CD14-positive monocyte (primary cell): ENCODE data around the gene GLRA2. TPM values are rescaled to one million over a fixed set of nuclear protein-coding genes. Genes with fewer than 3 reads are reported as not detected.
A peak's percentile ranks its signal among the peaks of the same experiment; 100 is the strongest.

Experiments
- DNase-seq, 3 donors: peaks; one replicate each; pipeline ENCODE4 v3.0.0-alpha.2; 2011 to 2022
- H2AFZ ChIP-seq: 2 replicates; pipeline ENCODE4 v1.6.0; 2012; ENCODE audit warnings: mild to moderate bottlenecking, low read depth, low read length, inconsistent platforms; ENCODE audit not compliant: insufficient read depth, poor library complexity, severe bottlenecking
- H3K27ac ChIP-seq, 2 donors: 1 replicate in 1 of 2; 2 replicates in 1 of 2; pipeline ENCODE4 v1.5.1; 2012 to 2013; ENCODE audit warnings: low read length in 2 of 2, control low read depth in 1 of 2, inconsistent platforms in 1 of 2, low read depth in 1 of 2, mild to moderate bottlenecking in 1 of 2
- H3K27me3 ChIP-seq, 2 donors: one replicate each; pipeline versions ENCODE4 v1.6.0 to v1.6.1; 2011 to 2013; ENCODE audit warnings: low read length in 2 of 2; ENCODE audit not compliant: control insufficient read depth in 2 of 2, insufficient read depth in 2 of 2
- H3K36me3 ChIP-seq, 2 donors: replicated peaks in 1 of 2; 1 replicate in 1 of 2; 2 replicates in 1 of 2; pipeline versions ENCODE4 v1.5.1 to v1.6.1; 2012 to 2013; ENCODE audit warnings: low read length in 2 of 2, control low read depth in 1 of 2, inconsistent platforms in 1 of 2, mild to moderate bottlenecking in 1 of 2; ENCODE audit not compliant: insufficient read depth in 2 of 2, control insufficient read depth in 1 of 2
- H3K4me1 ChIP-seq, 2 donors: 1 replicate in 1 of 2; 2 replicates in 1 of 2; pipeline versions ENCODE4 v1.5.1 to v1.6.1; 2012 to 2013; ENCODE audit warnings: low read length in 2 of 2, control low read depth in 1 of 2, inconsistent platforms in 1 of 2, mild to moderate bottlenecking in 1 of 2, moderate library complexity in 1 of 2; ENCODE audit not compliant: insufficient read depth in 2 of 2, control insufficient read depth in 1 of 2
- H3K4me2 ChIP-seq: replicated peaks from 2 replicates; pipeline ENCODE3; 2012; ENCODE audit warnings: low read length, moderate library complexity, mild to moderate bottlenecking; ENCODE audit not compliant: poor library complexity, severe bottlenecking; ENCODE audit errors: extremely low read depth
- H3K4me3 ChIP-seq, 3 experiments: fragments of 200-600 bp in 1 of 3; sonication (generic) in 1 of 3; replicated peaks in 1 of 3; 1 replicate in 2 of 3; 2 replicates in 1 of 3; pipeline ENCODE4 v1.5.1; 2011 to 2013; ENCODE audit warnings: low read length in 3 of 3, mild to moderate bottlenecking in 3 of 3, control low read depth in 2 of 3, low read depth in 2 of 3, inconsistent platforms in 1 of 3, moderate library complexity in 1 of 3
- H3K79me2 ChIP-seq: 2 replicates; pipeline ENCODE4 v1.6.0; 2012; ENCODE audit warnings: mild to moderate bottlenecking, control low read depth, inconsistent platforms, low read length, moderate library complexity; ENCODE audit not compliant: insufficient read depth
- H3K9ac ChIP-seq: 2 replicates; pipeline ENCODE4 v1.6.0; 2017; ENCODE audit warnings: low read length, mild to moderate bottlenecking; ENCODE audit not compliant: insufficient read depth, poor library complexity, severe bottlenecking
- H3K9me3 ChIP-seq, 2 donors: replicated peaks in 1 of 2; 1 replicate in 1 of 2; 2 replicates in 1 of 2; pipeline versions ENCODE4 v1.5.1 to v1.6.1; 2012 to 2013; ENCODE audit warnings: low read length in 2 of 2, control low read depth in 1 of 2; ENCODE audit not compliant: control insufficient read depth in 1 of 2, insufficient read depth in 1 of 2
- H4K20me1 ChIP-seq: 2 replicates; pipeline ENCODE4 v1.6.0; 2012; ENCODE audit warnings: mild to moderate bottlenecking, low read length, control low read depth, moderate library complexity; ENCODE audit not compliant: insufficient read depth
- H3K27ac Mint-ChIP-seq, 7 donors: one replicate each; pipeline ENCODE4 v1.8.0; 2020; ENCODE audit warnings: mild to moderate bottlenecking in 7 of 7, mixed read lengths in 7 of 7, moderate library complexity in 6 of 7, inconsistent platforms in 2 of 7
- H3K27me3 Mint-ChIP-seq, 3 donors: one replicate each; pipeline ENCODE4 v1.8.0; 2021 to 2022; ENCODE audit warnings: low read depth in 3 of 3, mild to moderate bottlenecking in 3 of 3, mixed read lengths in 3 of 3, moderate library complexity in 3 of 3, inconsistent platforms in 1 of 3
- H3K36me3 Mint-ChIP-seq, 2 donors: one replicate each; pipeline ENCODE4 v1.8.0; 2020; ENCODE audit warnings: mixed read lengths in 2 of 2, inconsistent platforms in 1 of 2, mild to moderate bottlenecking in 1 of 2
- H3K4me1 Mint-ChIP-seq: one replicate; pipeline ENCODE4 v1.8.0; 2020; ENCODE audit warnings: mild to moderate bottlenecking, mixed read lengths
- H3K4me3 Mint-ChIP-seq, 2 donors: one replicate each; pipeline ENCODE4 v1.8.0; 2020; ENCODE audit warnings: mild to moderate bottlenecking in 2 of 2, mixed read lengths in 2 of 2, moderate library complexity in 1 of 2
- H3K9me3 Mint-ChIP-seq, 7 donors: one replicate each; pipeline ENCODE4 v1.8.0; 2020 to 2022; ENCODE audit warnings: mixed read lengths in 7 of 7, mild to moderate bottlenecking in 6 of 7, moderate library complexity in 6 of 7, inconsistent platforms in 2 of 7
- WGBS: methylation state at CpG from one replicate; pipeline ENCODE4 v1.1.5; 2013; ENCODE audit warnings: missing lambda C conversion rate; ENCODE audit not compliant: insufficient coverage; 5-methylcytosine and 5-hydroxymethylcytosine counted together
- intact Hi-C, 2 donors: fragments of 100-400 bp; cut with micrococcal nuclease; formaldehyde crosslinking; loops; one replicate each; pipeline versions ENCODE4 v1.15.0 to v1.15.1; 2023
- polyA plus RNA-seq, 3 donors: library from polyadenylated mRNA; depleted of rRNA in 1 of 3; unstranded in 2 of 3; stranded (reverse) in 1 of 3; fragments of 300-500 nt in 2 of 3; fragments of >200 nt in 1 of 3; fragmentation: Illumina TruSeq in 2 of 3; gene quantifications; 1 replicate in 2 of 3; 2 replicates in 1 of 3; pipeline ENCODE4 v1.2.3, GENCODE V29; 2012 to 2021
- TF ChIP-seq, protein P1 (sequence below): fragments of 200-600 bp; IDR thresholded peaks from one replicate; pipeline ENCODE4 v1.8.0; 2022; ENCODE audit warnings: antibody characterized with exemption, mild to moderate bottlenecking

The GLRA2 gene
- polyA plus RNA-seq, 3 donors = not detected

DNA sequence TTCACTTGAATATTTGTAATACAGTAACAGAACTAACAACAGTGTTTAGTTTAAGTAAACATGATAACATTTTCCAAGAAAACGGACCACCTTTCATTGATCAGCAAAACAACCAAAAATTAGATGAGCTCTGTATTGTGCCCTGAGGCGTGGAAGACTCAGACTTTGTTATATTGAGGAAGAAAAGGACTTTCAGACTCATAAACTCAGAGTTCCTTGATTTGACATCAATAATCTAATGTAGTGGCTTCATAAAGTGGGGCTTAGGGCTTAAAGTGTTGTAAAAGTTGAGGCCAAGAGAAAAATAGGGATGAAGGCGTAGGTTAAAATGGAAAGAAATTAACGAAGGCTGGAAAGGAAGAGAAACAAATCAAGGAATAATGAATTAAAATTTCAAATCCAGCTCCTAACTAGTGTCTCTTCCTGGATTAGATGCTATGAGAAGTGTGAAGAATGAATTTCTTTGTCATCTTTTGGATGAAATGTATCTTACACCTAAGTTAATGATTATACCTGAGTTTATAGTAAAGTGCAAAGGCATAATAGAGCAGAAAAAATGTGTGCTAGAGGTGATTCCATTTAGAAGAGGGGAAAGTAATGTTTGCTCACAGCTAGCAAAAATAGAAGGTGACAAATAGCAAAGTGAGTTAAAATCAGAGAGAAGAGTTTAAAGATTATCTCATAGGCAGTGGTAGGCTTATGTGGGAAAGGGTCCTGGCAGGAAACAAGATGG lies 19.8 kb upstream of the GLRA2 start:
- H2AFZ ChIP-seq = no peak overlapping the region
- Mint-ChIP-seq H3K27ac (no peak overlapping the region), H3K4me1 (no peaks in the 10 kb centered on the region), H3K27me3 (peaks cover 0 to 2% (median 0%) of the 10 kb centered on the region in 3 donors), H3K36me3 (no peaks in the 10 kb centered on the region), H3K4me3 (no peak overlapping the region), H3K9me3 (peaks cover 0 to 3% (median 2%) of the 10 kb centered on the region in 7 donors)
- no peaks in the 10 kb centered on the region for H4K20me1 ChIP-seq
- H3K9ac ChIP-seq = no peak overlapping the region
- no peak overlapping the region for H3K4me2 ChIP-seq
- no peak for DNase-seq
- H3K36me3 ChIP-seq = no peaks in the 10 kb centered on the region
- intact Hi-C loops = no loop called here
- H3K27ac ChIP-seq = no peak overlapping the region
- TF ChIP-seq, protein P1, sequence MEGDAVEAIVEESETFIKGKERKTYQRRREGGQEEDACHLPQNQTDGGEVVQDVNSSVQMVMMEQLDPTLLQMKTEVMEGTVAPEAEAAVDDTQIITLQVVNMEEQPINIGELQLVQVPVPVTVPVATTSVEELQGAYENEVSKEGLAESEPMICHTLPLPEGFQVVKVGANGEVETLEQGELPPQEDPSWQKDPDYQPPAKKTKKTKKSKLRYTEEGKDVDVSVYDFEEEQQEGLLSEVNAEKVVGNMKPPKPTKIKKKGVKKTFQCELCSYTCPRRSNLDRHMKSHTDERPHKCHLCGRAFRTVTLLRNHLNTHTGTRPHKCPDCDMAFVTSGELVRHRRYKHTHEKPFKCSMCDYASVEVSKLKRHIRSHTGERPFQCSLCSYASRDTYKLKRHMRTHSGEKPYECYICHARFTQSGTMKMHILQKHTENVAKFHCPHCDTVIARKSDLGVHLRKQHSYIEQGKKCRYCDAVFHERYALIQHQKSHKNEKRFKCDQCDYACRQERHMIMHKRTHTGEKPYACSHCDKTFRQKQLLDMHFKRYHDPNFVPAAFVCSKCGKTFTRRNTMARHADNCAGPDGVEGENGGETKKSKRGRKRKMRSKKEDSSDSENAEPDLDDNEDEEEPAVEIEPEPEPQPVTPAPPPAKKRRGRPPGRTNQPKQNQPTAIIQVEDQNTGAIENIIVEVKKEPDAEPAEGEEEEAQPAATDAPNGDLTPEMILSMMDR = no peak
- no peaks in the 10 kb centered on the region for H3K27me3 ChIP-seq
- H3K79me2 ChIP-seq = no peaks in the 10 kb centered on the region
- H3K4me3 ChIP-seq = no peak overlapping the region
- no peaks in the 10 kb centered on the region for H3K4me1 ChIP-seq
- no peaks in the 10 kb centered on the region for H3K9me3 ChIP-seq
- WGBS = no CpG with 5 or more reads among the region's 4 CpGs

DNA sequence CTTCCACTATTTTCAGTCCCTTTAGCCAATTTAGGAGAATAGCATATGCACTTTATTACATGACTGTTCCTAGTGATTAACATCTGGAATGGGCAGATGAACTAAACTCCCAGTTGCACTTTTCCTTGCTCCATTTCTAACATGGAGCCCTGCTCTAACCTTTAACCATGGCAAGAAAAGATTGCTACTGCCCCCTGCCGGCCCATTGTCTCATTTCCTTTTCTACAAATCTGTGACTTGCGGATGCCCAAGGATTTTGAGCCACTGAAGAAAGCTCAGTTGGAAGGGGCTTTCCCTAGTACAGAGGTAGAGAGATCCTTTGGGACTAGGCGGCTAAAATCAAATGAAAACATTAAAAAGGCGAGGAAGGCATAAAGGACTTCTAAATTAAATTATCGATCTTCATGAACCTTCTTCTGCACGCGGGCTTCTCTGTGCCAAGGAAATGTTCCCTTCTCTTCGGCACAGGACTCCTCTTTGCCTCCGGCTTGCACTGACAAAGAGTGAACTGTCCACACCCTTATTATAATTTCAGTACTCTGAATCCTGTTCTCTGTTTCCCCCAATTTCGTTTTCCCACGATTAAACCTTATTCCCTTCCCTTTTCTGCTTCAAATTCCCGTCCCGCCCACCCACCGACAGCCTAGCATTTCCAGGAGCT lies 577 bp upstream of the GLRA2 start:
- Histone ChIP-seq H3K9me3 (no peaks in the 10 kb centered on the region), H4K20me1 (no peaks in the 10 kb centered on the region), H3K36me3 (no peaks in the 10 kb centered on the region), H3K4me1 (no peaks in the 10 kb centered on the region), H2AFZ (no peak overlapping the region), H3K4me2 (no peak overlapping the region), H3K79me2 (no peaks in the 10 kb centered on the region), H3K27me3 (peaks cover 2 to 3% of the 10 kb centered on the region in 2 donors), H3K4me3 (no peak overlapping the region), H3K9ac (no peak overlapping the region), H3K27ac (no peak overlapping the region)
- Mint-ChIP-seq H3K27ac (peak overlapping the region in 1 of 7 donors; percentile 37), H3K4me1 (peaks cover 3% of the 10 kb centered on the region), H3K4me3 (no peak overlapping the region), H3K36me3 (no peaks in the 10 kb centered on the region), H3K27me3 (peaks cover 3 to 6% (median 3%) of the 10 kb centered on the region in 3 donors), H3K9me3 (peaks cover 0 to 2% (median 0%) of the 10 kb centered on the region in 7 donors)
- 18% methylated on average over 7 of the region's 14 CpGs for WGBS
- intact Hi-C loops = no loop called here
- DNase-seq = peak in 2 of 3 donors; percentile 7 to 10
- TF ChIP-seq, protein P1 = peak; percentile 41
